ENCODE measurements around the gene SCG2. TPM values are rescaled to one million over a fixed set of nuclear protein-coding genes. Genes with fewer than 3 reads are reported as not detected.

The SCG2 gene
- total and polyA plus RNA-seq, 4 donors: 0.45 to 3.5 (median 1.1) TPM

Other genes starting within 250 kb of the SCG2 start
- gene AP1S3, start 235.2 kb upstream of the SCG2 start, total RNA-seq: 10 to 100 TPM in 1 of 2 donors, 1 to 10 TPM in 1; 6.3 to 14.2 TPM
- gene AP1S3, start 235.2 kb upstream of the SCG2 start, polyA plus RNA-seq: 1 to 10 TPM; 4.6 to 6.6 TPM